ENCODE data around the gene RTTN. TPM values are rescaled to one million over a fixed set of nuclear protein-coding genes. Genes with fewer than 3 reads are reported as not detected.

Gene RTTN
- total and polyA plus RNA-seq, 10 of the 15 experiments (the other 5 are each of a cell fraction or from before 2014, with no cell fraction given) = 9.4 to 36.6 (median 15.7) TPM

DNA sequence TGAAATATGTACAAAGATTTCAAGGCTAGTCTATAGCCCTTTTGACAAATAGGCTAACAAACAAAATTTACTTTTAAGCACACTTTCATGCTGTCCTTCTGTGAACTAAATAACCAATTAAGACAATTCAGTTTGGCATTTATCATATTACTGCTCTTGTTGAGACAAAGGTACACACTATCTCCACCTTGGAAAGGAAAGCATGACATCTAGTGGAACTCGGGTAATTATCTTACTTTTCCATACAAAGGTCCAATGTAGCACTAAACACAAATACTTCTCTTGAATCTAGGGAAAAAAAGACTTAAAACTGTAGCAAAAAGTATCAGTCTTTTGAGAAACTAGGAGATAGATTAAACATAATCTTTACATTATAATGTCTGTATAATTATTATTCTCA lies 132.8 kb downstream of the RTTN start:
- in situ Hi-C loops (cut with MboI) (no loop called here), intact Hi-C loops (cut with micrococcal nuclease; ENCODE audit: unreplicated experiment) (loop anchor here (2.0 to 5.0 kb wide), 2 partner anchors 175 to 436 kb away; no protein-coding TSS in a partner anchor)
- Histone ChIP-seq H3K4me3 (no peak overlapping the region), H2AFZ (ENCODE audit: control insufficient read depth, low read depth, low read length) (no peak overlapping the region), H3K4me1 (ENCODE audit: control insufficient read depth, insufficient read depth, low read length) (no peaks in the 10 kb centered on the region), H3K27ac (ENCODE audit: control insufficient read depth, insufficient read depth) (no peak overlapping the region), H4K20me1 (ENCODE audit: control insufficient read depth, insufficient read depth) (no peaks in the 10 kb centered on the region), H3K36me3 (ENCODE audit: control insufficient read depth in 2 of 2, insufficient read depth in 2 of 2, low read length in 1 of 2) (peaks cover 2% of the 10 kb centered on the region in 2 experiments; a peak in 2 of 4 replicates), H3K79me2 (ENCODE audit: control insufficient read depth, insufficient read depth, low read length) (no peaks in the 10 kb centered on the region), H3K9me3 (replicated peaks; ENCODE audit: control insufficient read depth, insufficient read depth, low read length) (no peaks in the 10 kb centered on the region), H3K9ac (ENCODE audit: control insufficient read depth, insufficient read depth, low read length) (no peak overlapping the region), H3K4me2 (ENCODE audit: control insufficient read depth, insufficient read depth) (no peak overlapping the region), H3K27me3 (replicated peaks in 1 of 2; ENCODE audit: control insufficient read depth in 2 of 2, insufficient read depth in 2 of 2, low read length in 1 of 2) (no peaks in the 10 kb centered on the region)
- ChIA-PET RAD21 (ENCODE audit: unreplicated experiment) (interaction anchor here (0.8 to 1.5 kb wide), 3 partner anchors 13 to 1147 kb away, joined by 3 to 4 read pairs (median 3); no protein-coding TSS in a partner anchor), POLR2A (no interaction called here), CTCF (interaction anchor here (0.6 to 1.1 kb wide), 2 partner anchors 12 to 433 kb away, joined by 3 read pairs; no protein-coding TSS in a partner anchor), SMC1A (ENCODE audit: uncharacterized antibody, unreplicated experiment) (interaction anchor here (1.1 to 1.7 kb wide), 3 partner anchors 15 to 114 kb away, joined by 3 to 5 read pairs (median 5); no protein-coding TSS in a partner anchor)
- TF ChIP-seq FOXM1 (IDR thresholded peaks at IDR 0.05; ENCODE audit: low read depth, low read length) = no peak
- no peak for TF ChIP-seq NR2C2 (IDR thresholded peaks at IDR 0.05; ENCODE audit: borderline replicate concordance, control insufficient read depth, insufficient read length, low read depth)
- no peak; the same call in 1 of the 2 replicates for TF ChIP-seq RB1 (IDR thresholded peaks at IDR 0.05; ENCODE audit: borderline replicate concordance)
- TF ChIP-seq SMC3 (IDR thresholded peaks at IDR 0.05; ENCODE audit: borderline replicate concordance, low read length) = peak; percentile 62; the same call in 1 of the 2 replicates
- TF ChIP-seq KAT2A (conservative IDR thresholded peaks at IDR 0.05; ENCODE audit: control insufficient read depth, low read depth, low read length) = no peak
- peak; percentile 81 for TF ChIP-seq RAD21 (IDR thresholded peaks at IDR 0.05; ENCODE audit: insufficient read depth, low read depth, low read length)
- TF ChIP-seq, protein P1, sequence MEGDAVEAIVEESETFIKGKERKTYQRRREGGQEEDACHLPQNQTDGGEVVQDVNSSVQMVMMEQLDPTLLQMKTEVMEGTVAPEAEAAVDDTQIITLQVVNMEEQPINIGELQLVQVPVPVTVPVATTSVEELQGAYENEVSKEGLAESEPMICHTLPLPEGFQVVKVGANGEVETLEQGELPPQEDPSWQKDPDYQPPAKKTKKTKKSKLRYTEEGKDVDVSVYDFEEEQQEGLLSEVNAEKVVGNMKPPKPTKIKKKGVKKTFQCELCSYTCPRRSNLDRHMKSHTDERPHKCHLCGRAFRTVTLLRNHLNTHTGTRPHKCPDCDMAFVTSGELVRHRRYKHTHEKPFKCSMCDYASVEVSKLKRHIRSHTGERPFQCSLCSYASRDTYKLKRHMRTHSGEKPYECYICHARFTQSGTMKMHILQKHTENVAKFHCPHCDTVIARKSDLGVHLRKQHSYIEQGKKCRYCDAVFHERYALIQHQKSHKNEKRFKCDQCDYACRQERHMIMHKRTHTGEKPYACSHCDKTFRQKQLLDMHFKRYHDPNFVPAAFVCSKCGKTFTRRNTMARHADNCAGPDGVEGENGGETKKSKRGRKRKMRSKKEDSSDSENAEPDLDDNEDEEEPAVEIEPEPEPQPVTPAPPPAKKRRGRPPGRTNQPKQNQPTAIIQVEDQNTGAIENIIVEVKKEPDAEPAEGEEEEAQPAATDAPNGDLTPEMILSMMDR (IDR thresholded peaks at IDR 0.05 in 2 of 3, conservative IDR thresholded peaks at IDR 0.05 in 1 of 3; ENCODE audit: control insufficient read depth in 2 of 3, extremely low read depth in 1 of 3, insufficient read depth in 1 of 3, low read depth in 3 of 3, low read length in 3 of 3) = peak; percentile 29 to 64 (median 32); a peak in 3 of 6 replicates
- no peak for TF ChIP-seq CHD1 (IDR thresholded peaks at IDR 0.05; ENCODE audit: low read depth, low read length)
- DNase-seq (ENCODE audit: low read depth, low spot score) (no peak), FAIRE-seq (no peak), ATAC-seq (peak; percentile 66)
- 59% methylated on average over 1 of the region's 1 CpG for WGBS (ENCODE audit: insufficient coverage, insufficient replicate concordance, low lambda C conversion rate, missing lambda C conversion rate)
- no TSS peak for BruUV-seq (replicated peaks)
